OCI-LY7 (cell line): ENCODE data around the gene ZBTB16. TPM values are rescaled to one million over a fixed set of nuclear protein-coding genes. Genes with fewer than 3 reads are reported as not detected.

ENCODE experiments used
- BruUV-seq: library from RNA; stranded (reverse); fragments of 400-500 nt; replicated peaks from 2 replicates; lab custom pipeline; 2021; lab: Mats Ljungman, UMichigan
- CTCF ChIA-PET: fragments of 300-600 bp; sonication (Branson Sonifier 250); formaldehyde crosslinking; loops from one replicate; lab custom pipeline; 2022; ENCODE audit warnings: antibody characterized with exemption; ENCODE audit not compliant: unreplicated experiment; lab: Charles Lee
- POLR2A ChIA-PET: fragments of 300-600 bp; sonication (Branson Sonifier 250); formaldehyde crosslinking; loops from one replicate; lab custom pipeline; 2022; ENCODE audit warnings: antibody characterized with exemption; lab: Charles Lee
- DNase-seq: peaks from one replicate; pipeline ENCODE4 v3.0.0-alpha.2; 2015; ENCODE audit warnings: low spot score
- H2AFZ ChIP-seq: fragments of 200-600 bp; sonication (generic), shearing (Covaris generic); 2 replicates; pipeline ENCODE4 v1.6.1; 2014; ENCODE audit warnings: mild to moderate bottlenecking, antibody characterized with exemption, low read length, moderate library complexity
- H3K27ac ChIP-seq: fragments of 200-600 bp; sonication (generic); 2 replicates; pipeline ENCODE4 v1.5.1; 2014; ENCODE audit warnings: mixed run types, low read depth, mild to moderate bottlenecking, moderate library complexity, low read length, inconsistent platforms; ENCODE audit not compliant: poor library complexity, severe bottlenecking
- H3K36me3 ChIP-seq: fragments of 200-600 bp; sonication (generic); 2 replicates; pipeline ENCODE4 v1.6.1; 2014; ENCODE audit warnings: mild to moderate bottlenecking, antibody characterized with exemption, low read length, moderate library complexity, mixed read lengths; ENCODE audit not compliant: insufficient read depth
- H3K4me1 ChIP-seq: fragments of 200-600 bp; sonication (generic); 2 replicates; pipeline ENCODE4 v1.5.1; 2014; ENCODE audit warnings: mild to moderate bottlenecking, low read length; ENCODE audit not compliant: insufficient read depth, poor library complexity, severe bottlenecking
- H3K4me2 ChIP-seq: fragments of 200-600 bp; sonication (generic); 2 replicates; pipeline ENCODE4 v1.6.1; 2014; ENCODE audit warnings: mild to moderate bottlenecking, low read length
- H3K4me3 ChIP-seq: fragments of 200-600 bp; sonication (generic); 2 replicates; pipeline ENCODE4 v1.5.1; 2014; ENCODE audit warnings: mild to moderate bottlenecking, low read depth, low read length; ENCODE audit not compliant: poor library complexity, severe bottlenecking
- H3K79me2 ChIP-seq: fragments of 200-600 bp; sonication (generic); 2 replicates; pipeline ENCODE4 v1.6.1; 2016; ENCODE audit warnings: low read depth, mild to moderate bottlenecking, low read length, moderate library complexity, mixed read lengths; ENCODE audit not compliant: insufficient read depth
- H3K9me2 ChIP-seq: fragments of 200-600 bp; sonication (generic); 2 replicates; pipeline ENCODE4 v1.6.1; 2016; ENCODE audit warnings: mild to moderate bottlenecking, low read length, mixed read lengths; ENCODE audit not compliant: insufficient read depth
- H3K9me3 ChIP-seq: fragments of 200-600 bp; sonication (generic); 2 replicates; pipeline ENCODE4 v1.6.1; 2014; ENCODE audit warnings: mild to moderate bottlenecking, mixed run types, low read length, mixed read lengths
- H4K20me1 ChIP-seq: fragments of 200-600 bp; sonication (generic); 2 replicates; pipeline ENCODE4 v1.6.1; 2014; ENCODE audit warnings: mild to moderate bottlenecking, antibody characterized with exemption, low read length, moderate library complexity, mixed read lengths; ENCODE audit not compliant: insufficient read depth
- CTCF ChIP-seq: fragments of 200-600 bp; sonication (generic); conservative IDR thresholded peaks from 2 replicates; pipeline ENCODE4 v1.5.1; 2014; ENCODE audit warnings: mild to moderate bottlenecking, antibody characterized with exemption, low read length, moderate library complexity, mixed read lengths
- EZH2phosphoT487 ChIP-seq: fragments of 200-600 bp; sonication (generic); IDR thresholded peaks from 2 replicates; pipeline ENCODE4 v1.6.1; 2018; ENCODE audit warnings: low read depth, borderline replicate concordance, mild to moderate bottlenecking, mixed run types, antibody characterized with exemption, low read length, moderate library complexity, mixed read lengths
- intact Hi-C: fragments of 100-400 bp; cut with micrococcal nuclease; formaldehyde crosslinking; loops from one replicate; pipeline ENCODE4 v1.10.0; 2022; ENCODE audit not compliant: unreplicated experiment
- total RNA-seq, 2 experiments: library from RNA; depleted of rRNA in 1 of 2; stranded (reverse); fragments of >200 nt in 1 of 2; shearing (Covaris generic) in 1 of 2; gene quantifications; 2 replicates each; pipeline ENCODE4 v1.2.3, GENCODE V29; 2014 to 2022

ZBTB16 gene
- total RNA-seq, 2 experiments from 2014 or later = not detected

GRCh38 chr11:114225661-114226060, 166.2 kb downstream of the ZBTB16 start:
- Histone ChIP-seq H3K4me3 (no peak overlapping the region), H3K9me3 (no peaks in the 10 kb centered on the region), H4K20me1 (no peaks in the 10 kb centered on the region), H3K4me2 (no peak overlapping the region), H3K4me1 (no peaks in the 10 kb centered on the region), H2AFZ (no peak overlapping the region), H3K36me3 (no peaks in the 10 kb centered on the region), H3K79me2 (no peaks in the 10 kb centered on the region), H3K27ac (no peak overlapping the region), H3K9me2 (no peaks in the 10 kb centered on the region)
- intact Hi-C loops = no loop called here
- TF ChIP-seq CTCF (no peak), EZH2phosphoT487 (no peak)
- ChIA-PET CTCF (no interaction called here), POLR2A (no interaction called here)
- no peak for DNase-seq
- no TSS peak for BruUV-seq

- H2AFZ ChIP-seq = no peak overlapping the region
- POLR2A ChIA-PET = no interaction called here
- TF ChIP-seq EZH2phosphoT487 (no peak), CTCF (no peak)
- H3K9me2 ChIP-seq = no peaks in the 10 kb centered on the region
- no TSS peak for BruUV-seq
- no peak for DNase-seq
- H3K4me2 ChIP-seq = no peak overlapping the region
- H3K9me3 ChIP-seq = no peaks in the 10 kb centered on the region
- no peak overlapping the region for H3K4me3 ChIP-seq
- CTCF ChIA-PET = no interaction called here
- no peaks in the 10 kb centered on the region for H3K79me2 ChIP-seq
- no peaks in the 10 kb centered on the region for H3K36me3 ChIP-seq
- H4K20me1 ChIP-seq = no peaks in the 10 kb centered on the region
- intact Hi-C loops = no loop called here
- H3K4me1 ChIP-seq = no peaks in the 10 kb centered on the region
- H3K27ac ChIP-seq = no peak overlapping the region
Observed at GRCh38 chr11:114226356-114226755, 166.8 kb downstream of the ZBTB16 start.

- no TSS peak for BruUV-seq
- no peak overlapping the region for H2AFZ ChIP-seq
- DNase-seq = no peak
- CTCF ChIA-PET = no interaction called here
- no peaks in the 10 kb centered on the region for H3K4me1 ChIP-seq
- H3K4me2 ChIP-seq = no peak overlapping the region
- no peaks in the 10 kb centered on the region for H3K36me3 ChIP-seq
- H4K20me1 ChIP-seq = no peaks in the 10 kb centered on the region
- no peaks in the 10 kb centered on the region for H3K79me2 ChIP-seq
- intact Hi-C loops = no loop called here
- no peaks in the 10 kb centered on the region for H3K9me3 ChIP-seq
- POLR2A ChIA-PET = interaction anchor here (0.6 kb wide), 1 partner anchor 109 kb away, joined by 3 read pairs; no protein-coding TSS in a partner anchor
- no peak overlapping the region for H3K27ac ChIP-seq
- H3K9me2 ChIP-seq = no peaks in the 10 kb centered on the region
- TF ChIP-seq CTCF (no peak), EZH2phosphoT487 (no peak)
- no peak overlapping the region for H3K4me3 ChIP-seq
Observed at GRCh38 chr11:114228435-114229411, 169.2 kb downstream of the ZBTB16 start.
